Stomach (tissue), 4 donors: ENCODE data around the gene AP2A1.

ENCODE experiments used
- EP300 ChIP-seq: sonication (generic); formaldehyde crosslinking; IDR thresholded peaks from one replicate; pipeline ENCODE4 v1.6.1; 2017; ENCODE audit warnings: antibody characterized with exemption
- POLR2A ChIP-seq, 4 donors: fragments of 450-650 bp; IDR thresholded peaks; one replicate each; pipeline ENCODE4 v1.6.1; 2016; ENCODE audit warnings: antibody characterized with exemption in 4 of 4, control low read depth in 2 of 4, mild to moderate bottlenecking in 1 of 4, moderate library complexity in 1 of 4
- POLR2AphosphoS5 ChIP-seq, 3 donors: sonication (generic); formaldehyde crosslinking; IDR thresholded peaks; one replicate each; pipeline ENCODE4 v1.6.1; 2016; ENCODE audit warnings: antibody characterized with exemption in 3 of 3
- TF ChIP-seq, protein P1 (sequence below), 7 experiments: fragments of 450-650 bp in 4 of 7; fragments of 200-600 bp in 3 of 7; sonication (generic) in 3 of 7; IDR thresholded peaks; one replicate each; pipeline ENCODE4 v1.5.1; 2016 to 2019; ENCODE audit warnings: antibody characterized with exemption in 7 of 7, control low read depth in 2 of 7, mild to moderate bottlenecking in 1 of 7

GRCh38 chr19:49838885-49839588 lies 72.2 kb downstream of the AP2A1 start:
- TF ChIP-seq, protein P1, sequence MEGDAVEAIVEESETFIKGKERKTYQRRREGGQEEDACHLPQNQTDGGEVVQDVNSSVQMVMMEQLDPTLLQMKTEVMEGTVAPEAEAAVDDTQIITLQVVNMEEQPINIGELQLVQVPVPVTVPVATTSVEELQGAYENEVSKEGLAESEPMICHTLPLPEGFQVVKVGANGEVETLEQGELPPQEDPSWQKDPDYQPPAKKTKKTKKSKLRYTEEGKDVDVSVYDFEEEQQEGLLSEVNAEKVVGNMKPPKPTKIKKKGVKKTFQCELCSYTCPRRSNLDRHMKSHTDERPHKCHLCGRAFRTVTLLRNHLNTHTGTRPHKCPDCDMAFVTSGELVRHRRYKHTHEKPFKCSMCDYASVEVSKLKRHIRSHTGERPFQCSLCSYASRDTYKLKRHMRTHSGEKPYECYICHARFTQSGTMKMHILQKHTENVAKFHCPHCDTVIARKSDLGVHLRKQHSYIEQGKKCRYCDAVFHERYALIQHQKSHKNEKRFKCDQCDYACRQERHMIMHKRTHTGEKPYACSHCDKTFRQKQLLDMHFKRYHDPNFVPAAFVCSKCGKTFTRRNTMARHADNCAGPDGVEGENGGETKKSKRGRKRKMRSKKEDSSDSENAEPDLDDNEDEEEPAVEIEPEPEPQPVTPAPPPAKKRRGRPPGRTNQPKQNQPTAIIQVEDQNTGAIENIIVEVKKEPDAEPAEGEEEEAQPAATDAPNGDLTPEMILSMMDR (IDR thresholded peaks at IDR 0.05), result no peak
- no peak for TF ChIP-seq EP300
- no peak for TF ChIP-seq POLR2A (IDR thresholded peaks at IDR 0.05)
- TF ChIP-seq POLR2AphosphoS5 (IDR thresholded peaks at IDR 0.05), result no peak
